WTC11 (cell line): ENCODE results near the gene FAM9A. TPM values are rescaled to one million over a fixed set of nuclear protein-coding genes. Genes with fewer than 3 reads are reported as not detected.

ENCODE experiments used
- ATAC-seq: fragments of 200-7000 bp; cut with Tn5 transposase; 2 replicates; pipeline ENCODE4 v1.10.0; 2021; ENCODE audit warnings: mild to moderate bottlenecking, moderate library complexity
- CTCF ChIA-PET: fragments of 300-600 bp; sonication (Branson Sonifier 250); formaldehyde crosslinking; loops from one replicate; lab custom pipeline; 2021; ENCODE audit warnings: antibody characterized with exemption; lab: Charles Lee
- POLR2A ChIA-PET: fragments of 350-600 bp; sonication (Branson Sonifier 250); formaldehyde crosslinking; loops from one replicate; lab custom pipeline; 2021; ENCODE audit warnings: antibody characterized with exemption; lab: Charles Lee
- DNase-seq: peaks from one replicate; pipeline ENCODE4 v3.0.0; 2021; ENCODE audit warnings: low spot score
- H3K27ac Mint-ChIP-seq: 2 replicates; pipeline ENCODE4 v1.8.0; 2021; ENCODE audit warnings: mixed read lengths
- H3K27me3 Mint-ChIP-seq: 2 replicates; pipeline ENCODE4 v1.8.0; 2021; ENCODE audit warnings: low read depth, mild to moderate bottlenecking, moderate library complexity, mixed read lengths
- H3K36me3 Mint-ChIP-seq: 2 replicates; pipeline ENCODE4 v1.8.0; 2021; ENCODE audit warnings: mixed read lengths
- H3K4me1 Mint-ChIP-seq: 2 replicates; pipeline ENCODE4 v1.8.0; 2022; ENCODE audit warnings: mixed read lengths
- H3K4me3 Mint-ChIP-seq: 2 replicates; pipeline ENCODE4 v1.8.0; 2021; ENCODE audit warnings: mild to moderate bottlenecking, moderate library complexity, mixed read lengths
- H3K9me3 Mint-ChIP-seq: 2 replicates; pipeline ENCODE4 v1.8.0; 2021; ENCODE audit warnings: mixed read lengths
- AR ChIP-seq: fragments of 250-450 bp; sonication (Bioruptor Pico); IDR thresholded peaks from 2 replicates; pipeline ENCODE4 v1.9.0; 2021; ENCODE audit warnings: mild to moderate bottlenecking
- E2F1 ChIP-seq: sonication (generic); formaldehyde crosslinking; IDR thresholded peaks from 2 replicates; pipeline ENCODE4 v1.8.0; 2022; ENCODE audit warnings: mild to moderate bottlenecking, missing genetic modification reagents
- E2F5 ChIP-seq: sonication (generic); formaldehyde crosslinking; IDR thresholded peaks from 2 replicates; pipeline ENCODE4 v1.8.1; 2022; ENCODE audit warnings: mild to moderate bottlenecking, moderate library complexity, missing genetic modification reagents
- ELF4 ChIP-seq: sonication (generic); formaldehyde crosslinking; IDR thresholded peaks from 2 replicates; pipeline ENCODE4 v1.8.1; 2022; ENCODE audit warnings: low read depth, mild to moderate bottlenecking, moderate library complexity, missing genetic modification reagents
- KAT7 ChIP-seq: sonication (generic); formaldehyde crosslinking; IDR thresholded peaks from 2 replicates; pipeline ENCODE4 v1.8.1; 2023; ENCODE audit warnings: missing genetic modification reagents, mild to moderate bottlenecking, borderline replicate concordance
- STAT6 ChIP-seq: sonication (generic); formaldehyde crosslinking; conservative IDR thresholded peaks from 2 replicates; pipeline ENCODE4 v1.8.1; 2023; ENCODE audit warnings: mild to moderate bottlenecking, low read depth, missing genetic modification reagents, moderate library complexity
- ZBTB21 ChIP-seq: sonication (generic); formaldehyde crosslinking; IDR thresholded peaks from 2 replicates; pipeline ENCODE4 v1.8.1; 2023; ENCODE audit warnings: mild to moderate bottlenecking, missing genetic modification reagents, borderline replicate concordance
- ZNF138 ChIP-seq: sonication (generic); formaldehyde crosslinking; conservative IDR thresholded peaks from 2 replicates; pipeline ENCODE4 v1.8.1; 2022; ENCODE audit warnings: mild to moderate bottlenecking, moderate library complexity, missing genetic modification reagents
- ZNF263 ChIP-seq: sonication (generic); formaldehyde crosslinking; IDR thresholded peaks from 2 replicates; pipeline ENCODE4 v1.8.1; 2022; ENCODE audit warnings: low read depth, mild to moderate bottlenecking, moderate library complexity, missing genetic modification reagents
- ZNF425 ChIP-seq: fragments of 250-450 bp; sonication (Bioruptor Pico); conservative IDR thresholded peaks from 2 replicates; pipeline ENCODE4 v1.9.0; 2021; ENCODE audit warnings: mild to moderate bottlenecking
- ZNF512 ChIP-seq: sonication (generic); formaldehyde crosslinking; IDR thresholded peaks from 2 replicates; pipeline ENCODE4 v1.8.1; 2022; ENCODE audit warnings: missing genetic modification reagents, borderline replicate concordance
- ZNF532 ChIP-seq: fragments of 250-450 bp; sonication (Bioruptor Pico); IDR thresholded peaks from 2 replicates; pipeline ENCODE4 v1.9.0; 2021; ENCODE audit warnings: mild to moderate bottlenecking, borderline replicate concordance
- ZSCAN18 ChIP-seq: fragments of 250-450 bp; sonication (Bioruptor Pico); IDR thresholded peaks from 2 replicates; pipeline ENCODE4 v2.1.2; 2022; ENCODE audit warnings: mild to moderate bottlenecking, moderate library complexity
- total RNA-seq: library from RNA; stranded (reverse); gene quantifications from 3 replicates; pipeline ENCODE4 v1.2.3, GENCODE V29; 2021
- TF ChIP-seq, protein P1 (sequence below): sonication (generic); formaldehyde crosslinking; IDR thresholded peaks from 2 replicates; pipeline ENCODE4 v1.8.0; 2022; ENCODE audit warnings: mild to moderate bottlenecking, missing genetic modification reagents
- TF ChIP-seq, protein P2 (sequence below): sonication (generic); formaldehyde crosslinking; IDR thresholded peaks from 2 replicates; pipeline ENCODE4 v1.8.1; 2022; ENCODE audit warnings: low read depth, mild to moderate bottlenecking, moderate library complexity, missing genetic modification reagents, borderline replicate concordance

Gene FAM9A
- total RNA-seq, 1 experiment from 2014 or later: not detected

GRCh38 chrX:8848911-8849310 lies 47.7 kb upstream of the FAM9A start:
- Mint-ChIP-seq H3K9me3 (no peaks in the 10 kb centered on the region), H3K4me1 (no peaks in the 10 kb centered on the region), H3K27me3 (no peaks in the 10 kb centered on the region), H3K36me3 (no peaks in the 10 kb centered on the region), H3K27ac (no peak overlapping the region), H3K4me3 (no peak overlapping the region)
- ATAC-seq: no peak
- ChIA-PET CTCF (interaction anchor here (1.8 kb wide), 1 partner anchor 31 kb away, joined by 5 read pairs; no protein-coding TSS in a partner anchor), POLR2A (interaction anchor here (1.1 kb wide), 1 partner anchor 64 kb away, joined by 3 read pairs; no protein-coding TSS in a partner anchor)
- TF ChIP-seq, protein P1, sequence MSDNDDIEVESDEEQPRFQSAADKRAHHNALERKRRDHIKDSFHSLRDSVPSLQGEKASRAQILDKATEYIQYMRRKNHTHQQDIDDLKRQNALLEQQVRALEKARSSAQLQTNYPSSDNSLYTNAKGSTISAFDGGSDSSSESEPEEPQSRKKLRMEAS (CRISPR knock-in tag): no peak
- TF ChIP-seq ZNF138 (CRISPR knock-in tag): no peak
- no peak for TF ChIP-seq ZBTB21 (CRISPR knock-in tag)
- TF ChIP-seq ZNF532 (CRISPR knock-in tag): no peak
- no peak for TF ChIP-seq E2F5 (CRISPR knock-in tag)
- TF ChIP-seq STAT6: no peak
- TF ChIP-seq ZNF263 (CRISPR knock-in tag): no peak
- TF ChIP-seq E2F1: no peak
- no peak for TF ChIP-seq KAT7
- TF ChIP-seq ELF4 (CRISPR knock-in tag): no peak
- no peak for TF ChIP-seq ZNF512
- TF ChIP-seq, protein P2, sequence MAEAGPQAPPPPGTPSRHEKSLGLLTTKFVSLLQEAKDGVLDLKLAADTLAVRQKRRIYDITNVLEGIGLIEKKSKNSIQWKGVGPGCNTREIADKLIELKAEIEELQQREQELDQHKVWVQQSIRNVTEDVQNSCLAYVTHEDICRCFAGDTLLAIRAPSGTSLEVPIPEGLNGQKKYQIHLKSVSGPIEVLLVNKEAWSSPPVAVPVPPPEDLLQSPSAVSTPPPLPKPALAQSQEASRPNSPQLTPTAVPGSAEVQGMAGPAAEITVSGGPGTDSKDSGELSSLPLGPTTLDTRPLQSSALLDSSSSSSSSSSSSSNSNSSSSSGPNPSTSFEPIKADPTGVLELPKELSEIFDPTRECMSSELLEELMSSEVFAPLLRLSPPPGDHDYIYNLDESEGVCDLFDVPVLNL (CRISPR knock-in tag): no peak
- TF ChIP-seq ZSCAN18 (CRISPR knock-in tag): no peak
- no peak for TF ChIP-seq ZNF425 (CRISPR knock-in tag)
- TF ChIP-seq AR (CRISPR knock-in tag): no peak
- DNase-seq: no peak
